DND-41 (cell line): ENCODE measurements around the gene HNRNPR.

Experiments
- EZH2 ChIP-seq: IDR thresholded peaks from 3 replicates; pipeline ENCODE4 v1.6.1; 2012; ENCODE audit warnings: borderline replicate concordance, low read depth, mild to moderate bottlenecking, moderate library complexity, low read length, inconsistent platforms; ENCODE audit not compliant: severe bottlenecking
- TF ChIP-seq, protein P1 (sequence below): IDR thresholded peaks from 2 replicates; pipeline ENCODE4 v1.5.1; 2012; ENCODE audit warnings: borderline replicate concordance, low read length, moderate library complexity, mild to moderate bottlenecking; ENCODE audit not compliant: poor library complexity, severe bottlenecking; ENCODE audit errors: extremely low read depth

DNA sequence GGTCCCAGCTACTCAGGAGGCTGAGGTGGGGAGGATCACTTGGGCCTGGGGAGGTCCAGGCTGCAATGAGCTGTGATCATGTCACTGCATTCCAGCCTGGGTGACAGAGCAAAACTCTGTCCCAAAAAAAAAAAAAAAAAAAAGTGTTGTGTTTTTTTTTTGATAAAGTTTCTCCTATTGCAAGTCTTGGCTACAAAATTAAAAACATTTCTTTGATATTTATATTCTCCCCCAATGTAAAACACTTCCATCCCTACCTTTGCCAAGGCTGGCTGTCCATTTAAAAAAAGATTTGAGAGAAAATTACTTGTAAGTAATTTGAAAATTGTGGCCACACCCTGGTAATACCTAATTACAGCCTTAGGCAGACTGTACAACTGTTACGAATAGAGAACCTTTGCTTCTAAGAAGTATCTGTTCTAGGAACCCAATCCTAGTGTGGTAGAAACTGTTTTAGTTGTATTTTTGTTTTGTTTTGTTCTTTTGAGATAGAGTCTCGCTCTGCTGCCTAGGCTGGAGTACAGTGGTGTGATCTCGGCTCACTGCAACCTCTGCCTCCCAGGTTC is 14.3 kb upstream of the HNRNPR start:
- TF ChIP-seq, protein P1, sequence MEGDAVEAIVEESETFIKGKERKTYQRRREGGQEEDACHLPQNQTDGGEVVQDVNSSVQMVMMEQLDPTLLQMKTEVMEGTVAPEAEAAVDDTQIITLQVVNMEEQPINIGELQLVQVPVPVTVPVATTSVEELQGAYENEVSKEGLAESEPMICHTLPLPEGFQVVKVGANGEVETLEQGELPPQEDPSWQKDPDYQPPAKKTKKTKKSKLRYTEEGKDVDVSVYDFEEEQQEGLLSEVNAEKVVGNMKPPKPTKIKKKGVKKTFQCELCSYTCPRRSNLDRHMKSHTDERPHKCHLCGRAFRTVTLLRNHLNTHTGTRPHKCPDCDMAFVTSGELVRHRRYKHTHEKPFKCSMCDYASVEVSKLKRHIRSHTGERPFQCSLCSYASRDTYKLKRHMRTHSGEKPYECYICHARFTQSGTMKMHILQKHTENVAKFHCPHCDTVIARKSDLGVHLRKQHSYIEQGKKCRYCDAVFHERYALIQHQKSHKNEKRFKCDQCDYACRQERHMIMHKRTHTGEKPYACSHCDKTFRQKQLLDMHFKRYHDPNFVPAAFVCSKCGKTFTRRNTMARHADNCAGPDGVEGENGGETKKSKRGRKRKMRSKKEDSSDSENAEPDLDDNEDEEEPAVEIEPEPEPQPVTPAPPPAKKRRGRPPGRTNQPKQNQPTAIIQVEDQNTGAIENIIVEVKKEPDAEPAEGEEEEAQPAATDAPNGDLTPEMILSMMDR, result no peak
- TF ChIP-seq EZH2, result no peak
